ENCODE results near the gene IL1R2.

DNA sequence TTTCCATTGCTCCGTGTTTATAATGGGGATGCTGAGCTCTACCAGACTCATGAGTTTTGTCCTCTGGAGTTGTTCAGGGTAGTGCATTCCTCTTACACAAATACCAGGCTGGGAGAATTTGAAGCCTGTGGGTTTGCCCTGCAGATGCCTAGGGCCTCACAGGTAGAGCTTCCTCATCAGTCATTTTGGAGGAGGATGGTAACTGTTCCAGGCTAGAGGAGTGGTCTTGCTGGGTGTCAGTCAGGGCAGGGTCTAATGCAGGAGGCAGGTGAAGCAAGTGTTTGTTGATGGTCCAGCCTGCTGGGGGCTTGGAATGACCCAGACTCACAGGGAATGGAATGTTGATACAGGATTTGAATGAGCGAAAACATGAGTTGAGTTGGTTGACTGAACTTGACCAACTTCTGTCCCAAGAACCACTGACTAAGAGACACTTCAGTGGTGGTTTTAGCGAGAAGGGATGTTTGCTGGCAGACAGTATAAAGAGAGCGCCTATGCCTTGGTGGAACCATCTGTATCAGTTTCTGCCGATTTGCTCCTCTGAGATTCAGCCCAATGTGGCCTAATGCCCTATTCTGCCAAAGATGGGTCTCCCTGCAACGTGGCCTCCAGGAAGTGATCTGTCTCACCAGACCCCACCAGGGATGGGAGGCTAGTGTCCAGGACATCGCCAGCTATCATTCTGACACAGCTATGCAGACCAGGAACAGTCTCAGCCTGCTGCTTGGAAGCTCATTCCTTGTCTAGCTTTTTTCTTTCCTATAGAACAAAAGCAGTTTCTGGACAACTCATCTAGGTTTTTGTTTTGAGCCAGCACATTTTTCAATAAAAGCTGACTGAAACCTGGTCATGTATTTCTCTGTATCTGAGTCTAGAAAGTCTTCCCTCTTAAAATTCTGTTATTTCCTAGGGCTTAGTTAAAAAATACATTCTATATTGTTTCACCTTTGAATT lies 9.3 kb downstream of the IL1R2 start:
- TF ChIP-seq, protein P1, sequence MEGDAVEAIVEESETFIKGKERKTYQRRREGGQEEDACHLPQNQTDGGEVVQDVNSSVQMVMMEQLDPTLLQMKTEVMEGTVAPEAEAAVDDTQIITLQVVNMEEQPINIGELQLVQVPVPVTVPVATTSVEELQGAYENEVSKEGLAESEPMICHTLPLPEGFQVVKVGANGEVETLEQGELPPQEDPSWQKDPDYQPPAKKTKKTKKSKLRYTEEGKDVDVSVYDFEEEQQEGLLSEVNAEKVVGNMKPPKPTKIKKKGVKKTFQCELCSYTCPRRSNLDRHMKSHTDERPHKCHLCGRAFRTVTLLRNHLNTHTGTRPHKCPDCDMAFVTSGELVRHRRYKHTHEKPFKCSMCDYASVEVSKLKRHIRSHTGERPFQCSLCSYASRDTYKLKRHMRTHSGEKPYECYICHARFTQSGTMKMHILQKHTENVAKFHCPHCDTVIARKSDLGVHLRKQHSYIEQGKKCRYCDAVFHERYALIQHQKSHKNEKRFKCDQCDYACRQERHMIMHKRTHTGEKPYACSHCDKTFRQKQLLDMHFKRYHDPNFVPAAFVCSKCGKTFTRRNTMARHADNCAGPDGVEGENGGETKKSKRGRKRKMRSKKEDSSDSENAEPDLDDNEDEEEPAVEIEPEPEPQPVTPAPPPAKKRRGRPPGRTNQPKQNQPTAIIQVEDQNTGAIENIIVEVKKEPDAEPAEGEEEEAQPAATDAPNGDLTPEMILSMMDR (IDR thresholded peaks at IDR 0.05) = no peak
- TF ChIP-seq POLR2A (IDR thresholded peaks at IDR 0.05) = no peak

Data from prostate gland (tissue), 2 donors.